Sigmoid colon (tissue), 7 donors: Measurements from ENCODE around the gene MCC. TPM values are rescaled to one million over a fixed set of nuclear protein-coding genes. Genes with fewer than 3 reads are reported as not detected.

Experiments used
- DNase-seq: peaks from one replicate; pipeline ENCODE4 v3.0.0-alpha.2; 2019
- H3K27ac ChIP-seq, 4 donors: fragments of 200-600 bp; sonication (generic); one replicate each; pipeline ENCODE4 v1.5.1; 2016 to 2019; ENCODE audit warnings: mild to moderate bottlenecking in 1 of 4
- H3K27me3 ChIP-seq, 3 donors: fragments of 200-600 bp; sonication (generic); one replicate each; pipeline ENCODE4 v1.5.1; 2019; ENCODE audit warnings: mild to moderate bottlenecking in 1 of 3
- H3K36me3 ChIP-seq, 4 donors: fragments of 200-600 bp; sonication (generic); one replicate each; pipeline ENCODE4 v1.5.1; 2016 to 2019
- H3K4me1 ChIP-seq, 4 donors: fragments of 200-600 bp; sonication (generic); one replicate each; pipeline ENCODE4 v1.5.1; 2017 to 2019
- H3K4me3 ChIP-seq, 4 donors: fragments of 200-600 bp; sonication (generic); one replicate each; pipeline ENCODE4 v1.5.1; 2017 to 2019; ENCODE audit warnings: mild to moderate bottlenecking in 2 of 4, moderate library complexity in 1 of 4
- H3K9me3 ChIP-seq, 4 donors: fragments of 200-600 bp in 3 of 4; sonication (generic) in 3 of 4; one replicate each; pipeline versions ENCODE4 v1.5.1 to v1.6.1; 2013 to 2019
- CTCF ChIP-seq, 4 experiments: fragments of 450-650 bp in 3 of 4; fragments of 200-600 bp in 1 of 4; IDR thresholded peaks; one replicate each; pipeline ENCODE4 v1.5.1; 2016 to 2019; ENCODE audit warnings: antibody characterized with exemption in 4 of 4, mild to moderate bottlenecking in 3 of 4, moderate library complexity in 2 of 4
- EP300 ChIP-seq, 4 donors: sonication (generic); formaldehyde crosslinking; IDR thresholded peaks; one replicate each; pipeline ENCODE4 v1.6.1; 2017; ENCODE audit warnings: antibody characterized with exemption in 4 of 4
- POLR2A ChIP-seq, 2 donors: fragments of 450-650 bp; IDR thresholded peaks; one replicate each; pipeline ENCODE4 v1.6.1; 2016; ENCODE audit warnings: antibody characterized with exemption in 2 of 2, mild to moderate bottlenecking in 2 of 2, moderate library complexity in 2 of 2
- POLR2AphosphoS5 ChIP-seq, 4 donors: sonication (generic); formaldehyde crosslinking; IDR thresholded peaks; one replicate each; pipeline ENCODE4 v1.6.1; 2017; ENCODE audit warnings: antibody characterized with exemption in 4 of 4
- WGBS, 2 donors: extraction: QIAGEN DNeasy Blood & Tissue Kit; methylation state at CpG; one replicate each; pipeline ENCODE4 v1.1.7; 2013; 5-methylcytosine and 5-hydroxymethylcytosine counted together
- intact Hi-C: fragments of 100-400 bp; cut with DNase I; formaldehyde crosslinking; loops from one replicate; pipeline ENCODE4 v1.15.1; 2023
- polyA plus RNA-seq, 3 donors: library from polyadenylated mRNA; stranded (reverse); fragments of 200-250 nt; gene quantifications; one replicate each; pipeline ENCODE4 v1.2.3, GENCODE V29; 2013
- total RNA-seq, 4 donors: library from RNA; depleted of rRNA; stranded (reverse); fragments of >200 nt; gene quantifications; one replicate each; pipeline ENCODE4 v1.1.0, GENCODE V29; 2016
- donor health status: healthy with polysubstance abuse.
- donor health status: Bipolar disorder and iron deficiency.
- donor health status: healthy.

Gene MCC
- total and polyA plus RNA-seq, 7 donors, result 0.69 to 14.0 (median 9.1) TPM

GRCh38 chr5:113523168-113523567, 34.9 kb upstream of the MCC start:
- TF ChIP-seq POLR2A (IDR thresholded peaks at IDR 0.05), result no peak
- TF ChIP-seq CTCF (IDR thresholded peaks at IDR 0.05), result no peak
- no peak for TF ChIP-seq POLR2AphosphoS5 (IDR thresholded peaks at IDR 0.05)
- no peak for TF ChIP-seq EP300 (IDR thresholded peaks at IDR 0.05)
- H3K4me1 ChIP-seq, result peaks cover 0 to 13% (median 3%) of the 10 kb centered on the region in 4 donors
- no peaks in the 10 kb centered on the region for H3K27me3 ChIP-seq
- H3K9me3 ChIP-seq, result no peaks in the 10 kb centered on the region
- DNase-seq, result no peak
- no peak overlapping the region for H3K4me3 ChIP-seq
- no peak overlapping the region for H3K27ac ChIP-seq
- peaks cover 0 to 1% (median 0%) of the 10 kb centered on the region in 4 donors for H3K36me3 ChIP-seq
- intact Hi-C loops, result no loop called here
- WGBS, 2 donors, result 75 to 86% methylated on average over 2 of the region's 2 CpGs

DNA sequence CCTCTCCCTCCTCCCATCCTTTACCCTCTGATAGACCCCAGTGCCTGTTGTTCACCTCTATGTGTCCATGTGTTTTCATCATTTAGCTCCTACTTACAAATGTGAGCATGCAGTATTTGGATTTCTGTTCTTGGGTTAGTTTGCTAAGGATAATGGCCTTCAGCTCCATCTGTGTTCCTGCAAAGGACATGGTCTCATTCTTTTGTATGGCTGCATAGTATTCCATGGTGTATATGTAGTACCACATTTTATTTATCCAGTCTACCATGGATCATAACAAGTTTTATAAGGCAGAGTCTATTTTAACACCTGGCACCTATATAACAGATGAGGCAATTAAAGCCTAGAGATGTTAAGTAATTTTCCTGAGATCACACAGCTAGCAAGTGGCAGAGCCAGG, 32.6 kb upstream of the MCC start:
- intact Hi-C loops, result no loop called here
- H3K4me1 ChIP-seq, result peaks cover 0 to 19% (median 4%) of the 10 kb centered on the region in 4 donors
- H3K36me3 ChIP-seq, result peaks cover 0 to 5% (median 0%) of the 10 kb centered on the region in 4 donors
- no peaks in the 10 kb centered on the region for H3K27me3 ChIP-seq
- no peak for TF ChIP-seq POLR2A (IDR thresholded peaks at IDR 0.05)
- TF ChIP-seq POLR2AphosphoS5 (IDR thresholded peaks at IDR 0.05), result no peak
- no peak for TF ChIP-seq CTCF (IDR thresholded peaks at IDR 0.05)
- TF ChIP-seq EP300 (IDR thresholded peaks at IDR 0.05), result no peak
- no peaks in the 10 kb centered on the region for H3K9me3 ChIP-seq
- no peak overlapping the region for H3K4me3 ChIP-seq
- DNase-seq, result no peak
- H3K27ac ChIP-seq, result no peak overlapping the region

- H3K4me1 ChIP-seq, result peaks cover 0 to 23% (median 8%) of the 10 kb centered on the region in 4 donors
Measured at GRCh38 chr5:113520429-113520828, 32.2 kb upstream of the MCC start.

GRCh38 chr5:113519412-113519811, 31.2 kb upstream of the MCC start:
- Histone ChIP-seq H3K27me3 (no peaks in the 10 kb centered on the region), H3K36me3 (peaks cover 0 to 5% (median 0%) of the 10 kb centered on the region in 4 donors), H3K4me1 (peaks cover 0 to 33% (median 16%) of the 10 kb centered on the region in 4 donors), H3K9me3 (no peaks in the 10 kb centered on the region), H3K27ac (no peak overlapping the region), H3K4me3 (no peak overlapping the region)
- DNase-seq, result no peak
- no peak for TF ChIP-seq POLR2AphosphoS5 (IDR thresholded peaks at IDR 0.05)
- no peak for TF ChIP-seq EP300 (IDR thresholded peaks at IDR 0.05)
- TF ChIP-seq CTCF (IDR thresholded peaks at IDR 0.05), result no peak
- TF ChIP-seq POLR2A (IDR thresholded peaks at IDR 0.05), result no peak
- 83 to 91% methylated on average over 2 of the region's 2 CpGs for WGBS, 2 donors
- intact Hi-C loops, result loop anchor here (10.0 kb wide), 1 partner anchor 225 kb away; no protein-coding TSS in a partner anchor

More at GRCh38 chr5:113520429-113520828, 32.2 kb upstream of the MCC start:
- no peak overlapping the region for H3K4me3 ChIP-seq
- intact Hi-C loops, result no loop called here
- no peak overlapping the region for H3K27ac ChIP-seq
- H3K36me3 ChIP-seq, result peaks cover 0 to 5% (median 0%) of the 10 kb centered on the region in 4 donors
- no peaks in the 10 kb centered on the region for H3K27me3 ChIP-seq
- TF ChIP-seq CTCF (IDR thresholded peaks at IDR 0.05) (no peak), POLR2AphosphoS5 (IDR thresholded peaks at IDR 0.05) (no peak), POLR2A (IDR thresholded peaks at IDR 0.05) (no peak), EP300 (IDR thresholded peaks at IDR 0.05) (no peak)
- no peaks in the 10 kb centered on the region for H3K9me3 ChIP-seq
- DNase-seq, result no peak

- Histone ChIP-seq H3K4me1 (peaks cover 0 to 35% (median 20%) of the 10 kb centered on the region in 4 donors), H3K27me3 (no peaks in the 10 kb centered on the region), H3K36me3 (peaks cover 0 to 5% (median 0%) of the 10 kb centered on the region in 4 donors), H3K27ac (no peak overlapping the region), H3K4me3 (no peak overlapping the region), H3K9me3 (no peaks in the 10 kb centered on the region)
- intact Hi-C loops, result loop anchor here (10.0 kb wide), 1 partner anchor 224 kb away; no protein-coding TSS in a partner anchor
- no peak for DNase-seq
- WGBS, 2 donors, result 98 to 99% methylated on average over 4 of the region's 4 CpGs
- TF ChIP-seq EP300 (IDR thresholded peaks at IDR 0.05), result no peak
- TF ChIP-seq POLR2A (IDR thresholded peaks at IDR 0.05), result no peak
- TF ChIP-seq POLR2AphosphoS5 (IDR thresholded peaks at IDR 0.05), result no peak
- no peak for TF ChIP-seq CTCF (IDR thresholded peaks at IDR 0.05)
Measured at GRCh38 chr5:113518884-113519283, 30.6 kb upstream of the MCC start.
